Endothelial cell (in vitro differentiated cells): Measurements from ENCODE around the gene HOMER2. TPM values are rescaled to one million over a fixed set of nuclear protein-coding genes. Genes with fewer than 3 reads are reported as not detected.

ENCODE experiments used
- DNase-seq: peaks from one replicate; pipeline ENCODE4 v3.0.0; 2021; ENCODE audit warnings: low spot score
- H3K27ac Mint-ChIP-seq: one replicate; pipeline ENCODE4 v1.8.0; 2021; ENCODE audit warnings: mixed read lengths, inconsistent platforms; ENCODE audit not compliant: unreplicated experiment
- H3K27me3 Mint-ChIP-seq: one replicate; pipeline ENCODE4 v1.8.0; 2021; ENCODE audit warnings: mild to moderate bottlenecking, moderate library complexity, mixed read lengths, inconsistent platforms; ENCODE audit not compliant: unreplicated experiment
- H3K36me3 Mint-ChIP-seq: one replicate; pipeline ENCODE4 v1.8.0; 2021; ENCODE audit warnings: mild to moderate bottlenecking, low read depth, mixed read lengths, inconsistent platforms; ENCODE audit not compliant: unreplicated experiment
- H3K4me1 Mint-ChIP-seq: one replicate; pipeline ENCODE4 v1.8.0; 2021; ENCODE audit warnings: mild to moderate bottlenecking, mixed read lengths, inconsistent platforms; ENCODE audit not compliant: unreplicated experiment
- H3K4me3 Mint-ChIP-seq: one replicate; pipeline ENCODE4 v1.8.0; 2021; ENCODE audit warnings: mild to moderate bottlenecking, mixed read lengths, inconsistent platforms; ENCODE audit not compliant: unreplicated experiment
- H3K9me3 Mint-ChIP-seq: one replicate; pipeline ENCODE4 v1.8.0; 2021; ENCODE audit warnings: mixed read lengths, inconsistent platforms; ENCODE audit not compliant: unreplicated experiment
- CTCF ChIP-seq: fragments of 200-600 bp; sonication (generic); IDR thresholded peaks from one replicate; pipeline ENCODE4 v1.5.0; 2021; ENCODE audit warnings: antibody characterized with exemption; ENCODE audit not compliant: unreplicated experiment
- total RNA-seq: library from RNA; stranded (reverse); fragmentation: NEBNext Ultra II Directional; extraction: Animal tissue kit (Norgen Biotek cat#: 25700); gene quantifications from one replicate; pipeline ENCODE4 v1.2.1, GENCODE V29; 2021; ENCODE audit not compliant: unreplicated experiment

Gene HOMER2
- total RNA-seq, 1 donor from 2014 or later: 3.0 TPM

GRCh38 chr15:82855286-82856100 is 97.0 kb downstream of the HOMER2 start:
- no peaks in the 10 kb centered on the region for H3K36me3 Mint-ChIP-seq
- no peak overlapping the region for H3K27ac Mint-ChIP-seq
- no peak for DNase-seq
- TF ChIP-seq CTCF: no peak
- H3K4me3 Mint-ChIP-seq: no peak overlapping the region
- no peaks in the 10 kb centered on the region for H3K9me3 Mint-ChIP-seq
- no peaks in the 10 kb centered on the region for H3K4me1 Mint-ChIP-seq
- H3K27me3 Mint-ChIP-seq: peaks cover 1% of the 10 kb centered on the region

- Mint-ChIP-seq H3K4me3 (no peak overlapping the region), H3K27me3 (peaks cover 5% of the 10 kb centered on the region), H3K27ac (no peak overlapping the region), H3K4me1 (peaks cover 4% of the 10 kb centered on the region), H3K9me3 (no peaks in the 10 kb centered on the region), H3K36me3 (no peaks in the 10 kb centered on the region)
- DNase-seq: no peak
- TF ChIP-seq CTCF: no peak
Measured at GRCh38 chr15:82854554-82854953, 98.0 kb downstream of the HOMER2 start.

GRCh38 chr15:82852941-82853561 is 99.5 kb downstream of the HOMER2 start:
- no peak overlapping the region for H3K4me3 Mint-ChIP-seq
- H3K27me3 Mint-ChIP-seq: peaks cover 5% of the 10 kb centered on the region
- no peaks in the 10 kb centered on the region for H3K9me3 Mint-ChIP-seq
- no peak for DNase-seq
- peaks cover 7% of the 10 kb centered on the region for H3K4me1 Mint-ChIP-seq
- H3K36me3 Mint-ChIP-seq: no peaks in the 10 kb centered on the region
- no peak overlapping the region for H3K27ac Mint-ChIP-seq
- TF ChIP-seq CTCF: no peak

GRCh38 chr15:82851981-82852511 is 100.5 kb downstream of the HOMER2 start:
- TF ChIP-seq CTCF: no peak
- Mint-ChIP-seq H3K9me3 (no peaks in the 10 kb centered on the region), H3K4me3 (no peak overlapping the region), H3K27me3 (peaks cover 5% of the 10 kb centered on the region), H3K4me1 (peaks cover 7% of the 10 kb centered on the region), H3K27ac (no peak overlapping the region), H3K36me3 (peaks cover 2% of the 10 kb centered on the region)
- no peak for DNase-seq
